ENCODE data around the gene IL1RAPL1.

The IL1RAPL1 gene

DNA sequence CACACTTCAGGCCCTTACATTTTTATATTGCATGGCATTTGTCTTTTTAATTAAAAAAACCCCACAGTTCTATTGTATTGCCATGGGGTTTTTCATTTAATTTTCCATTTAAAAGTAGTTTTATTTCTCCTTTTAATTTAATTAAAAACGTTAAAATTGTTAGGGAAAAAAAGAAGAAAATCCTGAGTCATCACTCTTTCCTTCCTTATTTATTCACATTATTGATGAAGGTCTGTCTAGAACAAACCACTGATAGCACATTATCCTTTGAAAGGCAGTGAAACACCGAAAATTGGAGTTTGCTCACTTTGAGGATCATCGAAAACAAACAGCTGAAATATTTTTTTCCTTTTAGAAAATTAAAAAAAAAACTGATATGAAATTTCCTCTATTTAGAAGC is 868.5 kb downstream of the IL1RAPL1 start:
- no peak for DNase-seq

DNA sequence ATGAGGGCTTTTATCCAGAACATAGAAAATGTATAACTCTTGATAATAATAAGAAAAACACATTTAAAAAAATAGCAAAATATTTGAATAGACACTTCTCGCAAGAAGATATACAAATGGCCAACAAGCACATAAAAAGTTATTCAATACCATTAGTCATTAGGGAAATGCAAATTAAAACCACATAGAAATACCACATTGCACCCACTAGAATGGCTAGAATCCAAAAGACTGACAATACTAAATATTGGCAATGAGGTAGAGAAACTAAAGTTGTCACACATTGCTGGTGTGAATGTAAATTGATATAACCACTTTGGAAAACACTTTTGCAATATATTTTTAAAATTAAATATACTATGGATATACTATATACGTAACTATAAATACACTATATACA is 873.8 kb downstream of the IL1RAPL1 start:
- DNase-seq, result no peak

DNA sequence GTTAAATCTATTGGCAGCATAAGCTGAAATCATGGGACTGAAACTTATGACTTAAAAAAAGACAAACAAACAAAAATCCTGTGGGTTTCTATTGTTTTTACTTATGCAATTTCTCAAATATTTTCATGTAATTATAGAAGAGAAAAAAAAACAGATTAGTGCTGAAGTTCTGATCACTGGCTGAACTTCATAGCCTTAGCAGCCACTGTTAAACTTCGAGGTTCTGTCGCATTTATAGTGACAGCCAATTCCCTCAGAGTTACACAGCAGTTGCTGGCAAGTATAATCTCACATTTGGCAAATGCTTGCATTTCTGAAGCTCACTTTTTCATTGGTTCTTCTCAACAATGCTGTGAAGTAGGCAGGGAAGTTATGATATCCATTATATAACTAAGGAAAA is 879.2 kb downstream of the IL1RAPL1 start:
- DNase-seq, result no peak

GRCh38 chrX:29468911-29469494 is 881.8 kb downstream of the IL1RAPL1 start:
- no peak for DNase-seq

GRCh38 chrX:29470030-29470429 is 882.8 kb downstream of the IL1RAPL1 start:
- DNase-seq, result no peak

- DNase-seq, result no peak
These were observed 884.6 kb downstream of the IL1RAPL1 start for GRCh38 chrX:29471829-29472228.

DNA sequence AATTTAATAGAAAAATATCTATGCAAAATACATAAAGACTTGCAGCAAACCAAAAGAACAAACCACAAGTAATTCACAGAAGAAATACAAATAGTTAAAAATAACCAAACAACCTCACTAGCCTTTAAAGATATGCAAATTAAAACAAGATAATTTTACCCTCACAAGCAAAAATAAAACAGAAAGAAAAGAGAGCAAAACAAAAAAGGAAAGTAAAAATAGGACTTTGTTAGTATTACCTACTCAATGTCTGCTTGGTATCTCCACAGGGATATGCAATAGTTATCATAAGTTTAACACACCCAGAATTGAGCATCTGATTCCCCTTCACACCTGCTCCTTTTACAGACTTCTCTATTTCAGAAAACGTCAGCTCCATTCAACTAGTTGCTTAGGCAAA is 890.6 kb downstream of the IL1RAPL1 start:
- no peak for DNase-seq

- no peak for DNase-seq
These were observed 891.3 kb downstream of the IL1RAPL1 start for GRCh38 chrX:29478336-29479069.

DNA sequence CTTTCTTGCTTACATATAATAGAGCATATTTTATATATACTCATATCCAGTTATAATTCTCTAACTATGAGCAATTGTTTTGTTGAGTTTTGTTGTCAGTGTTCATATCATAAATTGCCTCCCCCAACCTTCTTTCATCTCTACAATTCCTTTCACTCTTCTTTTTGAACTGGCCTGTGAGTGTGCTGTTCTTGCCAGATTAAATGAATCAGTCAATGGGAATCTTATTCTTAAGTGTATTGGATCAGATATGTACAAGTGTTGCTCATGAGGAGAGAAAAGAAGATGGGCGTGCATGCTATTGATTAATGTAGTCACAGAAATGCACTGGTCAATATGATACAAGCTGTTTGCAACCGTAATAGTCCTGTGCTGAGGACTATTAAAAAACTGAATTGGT is 900.0 kb downstream of the IL1RAPL1 start:
- no peak for DNase-seq

- no peak for DNase-seq
These were observed 900.5 kb downstream of the IL1RAPL1 start for GRCh38 chrX:29487714-29488113.

GRCh38 chrX:29488919-29489318 is 901.7 kb downstream of the IL1RAPL1 start:
- DNase-seq, result no peak

DNA sequence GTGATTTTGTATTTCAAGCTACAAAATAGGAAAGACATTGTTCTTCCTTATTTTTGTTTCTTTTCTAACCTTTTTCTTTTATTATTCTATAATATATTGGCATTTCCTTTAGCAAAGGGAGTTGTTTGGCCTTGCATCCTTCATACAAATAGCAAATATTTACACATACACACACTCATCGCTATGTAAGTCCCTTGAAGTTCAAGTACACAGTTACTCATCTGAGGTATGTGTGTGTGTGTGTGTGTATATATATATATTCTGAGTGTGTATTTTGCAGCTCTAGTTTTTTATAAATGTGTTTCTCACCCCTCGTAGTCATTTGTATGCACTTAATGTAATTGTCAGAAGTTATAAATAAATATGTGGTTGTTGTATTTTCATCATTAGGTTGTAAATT is 903.4 kb downstream of the IL1RAPL1 start:
- DNase-seq, result no peak

GRCh38 chrX:29491659-29492058 is 904.4 kb downstream of the IL1RAPL1 start:
- no peak for DNase-seq

DNA sequence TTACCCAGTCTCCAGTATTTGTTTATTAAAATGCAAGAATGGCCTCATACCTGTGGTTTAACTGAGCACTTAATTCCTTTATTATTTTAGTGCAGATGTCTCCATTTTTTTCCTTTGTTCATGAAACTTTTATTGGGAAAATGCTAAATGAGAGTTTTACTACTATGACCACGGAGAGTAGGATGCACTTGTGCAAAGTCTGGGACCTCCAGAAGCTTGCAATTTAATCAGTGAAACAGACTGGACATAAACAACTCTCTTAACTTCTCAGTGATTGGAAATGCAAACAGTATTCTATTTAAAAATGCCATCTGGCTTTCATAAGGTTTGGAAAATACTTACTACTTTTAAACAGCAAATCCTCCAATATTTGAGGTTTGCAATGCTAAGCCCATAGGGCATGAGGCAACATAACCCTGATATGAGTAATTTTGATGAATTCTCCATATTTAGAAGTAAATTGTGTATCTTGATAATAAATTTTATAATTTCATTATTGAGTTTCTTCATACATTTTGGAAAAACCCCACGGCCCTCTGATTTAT is 909.5 kb downstream of the IL1RAPL1 start:
- no peak for DNase-seq

- no peak for DNase-seq
These were observed 919.5 kb downstream of the IL1RAPL1 start for GRCh38 chrX:29506729-29507128.

DNA sequence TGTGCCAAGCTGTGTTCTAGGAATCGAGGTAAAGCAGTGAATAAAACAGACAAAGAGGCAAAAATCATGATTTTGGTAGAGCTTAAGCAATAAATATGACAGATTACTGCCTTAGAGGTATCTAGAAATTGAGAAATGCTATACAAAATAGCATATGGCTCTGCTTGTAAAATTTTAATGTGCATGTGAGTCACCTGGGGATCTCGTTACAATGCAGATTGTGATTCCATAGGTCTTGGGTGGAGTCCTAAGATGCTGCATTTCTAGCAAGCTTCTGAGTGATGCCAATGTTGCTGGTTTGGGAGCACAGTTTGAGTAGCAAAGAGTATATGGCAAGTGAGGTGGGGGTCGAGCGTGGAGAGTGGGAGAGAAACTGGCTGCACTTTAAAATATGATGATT is 930.9 kb downstream of the IL1RAPL1 start:
- DNase-seq, result no peak

DNA sequence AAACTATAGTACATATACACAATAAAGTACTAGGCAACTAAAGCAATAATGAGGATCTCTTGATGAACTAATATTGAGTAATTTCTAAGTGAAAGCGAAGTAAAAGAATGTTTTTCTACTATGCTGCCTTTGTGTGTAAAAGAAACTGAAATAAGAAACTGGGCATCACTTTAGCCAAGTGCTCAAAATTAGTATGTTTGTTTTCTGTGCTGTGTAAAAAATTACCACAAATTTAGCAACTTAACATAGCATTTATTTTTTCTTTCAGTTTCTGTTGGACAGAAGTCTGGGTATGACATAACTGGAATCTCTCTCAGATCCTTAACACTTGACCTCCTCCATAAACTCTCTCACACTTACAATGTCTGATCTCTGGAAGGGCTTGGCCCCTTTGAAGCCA is 941.0 kb downstream of the IL1RAPL1 start:
- DNase-seq, result no peak

GRCh38 chrX:29530501-29530900 is 943.3 kb downstream of the IL1RAPL1 start:
- no peak for DNase-seq

GRCh38 chrX:29531336-29531735 is 944.1 kb downstream of the IL1RAPL1 start:
- no peak for DNase-seq

DNA sequence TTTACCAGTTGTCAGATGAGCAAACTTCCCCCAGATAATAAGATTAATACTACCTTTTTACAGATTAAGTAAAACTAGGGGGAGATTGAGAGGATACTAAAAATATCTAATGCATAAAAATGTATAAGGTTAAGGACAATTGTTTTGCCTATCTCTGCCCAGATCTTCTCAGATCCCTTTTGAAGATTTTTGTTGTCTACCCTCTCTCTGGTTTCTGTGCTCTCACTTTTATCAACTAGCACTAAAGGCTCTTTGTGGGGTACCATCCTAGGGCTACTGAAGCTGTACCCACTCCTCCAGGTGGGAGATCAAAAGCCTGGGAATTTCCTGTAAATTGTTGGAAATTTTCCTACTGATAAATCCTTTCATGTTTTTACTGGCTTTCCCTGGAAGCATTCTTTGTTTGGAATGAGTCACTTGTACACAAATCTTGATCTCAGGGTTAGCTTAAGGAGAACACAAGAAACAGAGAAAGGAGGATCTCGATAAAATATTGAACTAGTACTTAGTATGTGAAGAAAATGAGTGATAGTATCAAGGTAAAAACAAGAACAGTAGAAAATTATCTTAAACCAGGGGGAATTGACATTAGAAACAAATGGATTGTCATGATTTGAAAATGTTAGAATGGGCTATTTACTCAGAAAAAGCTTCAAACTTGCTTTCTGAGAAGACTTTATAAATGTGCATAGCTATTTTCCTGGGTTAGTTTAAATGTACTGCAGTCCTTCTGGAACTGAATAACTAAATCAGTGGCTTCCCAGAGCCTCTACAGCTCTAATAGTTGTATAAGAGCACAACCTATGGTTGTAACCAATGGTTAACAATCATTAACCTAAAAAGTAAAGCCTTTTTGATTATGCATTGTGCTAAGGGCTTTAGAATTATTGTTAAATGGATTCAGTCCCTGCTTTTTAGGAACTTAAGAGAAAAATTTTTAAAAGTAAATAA is 948.2 kb downstream of the IL1RAPL1 start:
- no peak for DNase-seq

GRCh38 chrX:29541038-29541437 is 953.8 kb downstream of the IL1RAPL1 start:
- no peak for DNase-seq

DNA sequence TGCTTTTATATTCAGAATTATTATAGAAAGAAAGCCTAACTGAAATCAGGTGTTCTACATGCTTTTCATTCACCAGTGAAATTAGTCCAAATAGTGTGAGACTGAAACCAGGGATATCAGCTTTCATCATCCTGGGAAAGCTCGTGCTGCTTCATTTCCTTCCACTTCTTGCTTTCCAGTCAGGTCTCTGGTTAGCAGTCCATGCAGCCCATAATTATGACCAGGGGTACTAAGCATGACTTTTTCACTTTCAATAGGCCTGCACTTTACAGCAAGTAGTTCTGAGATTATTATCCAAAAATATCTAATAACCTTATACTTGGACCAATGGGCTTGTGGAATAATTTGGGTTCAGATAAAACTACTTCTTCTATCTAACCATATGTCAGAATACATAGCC is 954.9 kb downstream of the IL1RAPL1 start:
- no peak for DNase-seq

- DNase-seq, result no peak
These were observed 958.6 kb downstream of the IL1RAPL1 start for GRCh38 chrX:29545878-29546277.
